Measurements from ENCODE around the gene SUGCT.

The SUGCT gene

GRCh38 chr7:40527723-40528122, 392.9 kb downstream of the SUGCT start:
- DNase-seq (ENCODE audit: low read depth), result no peak

GRCh38 chr7:40530292-40530691, 395.5 kb downstream of the SUGCT start:
- DNase-seq (ENCODE audit: low read depth), result no peak

- no peak for DNase-seq (ENCODE audit: low read depth)
These were observed 397.2 kb downstream of the SUGCT start for GRCh38 chr7:40531956-40532355.

- DNase-seq (ENCODE audit: low read depth), result no peak
These were observed 400.9 kb downstream of the SUGCT start for GRCh38 chr7:40535678-40536077.

- DNase-seq (ENCODE audit: low read depth), result no peak
These were observed 401.6 kb downstream of the SUGCT start for GRCh38 chr7:40536421-40536820.

GRCh38 chr7:40538281-40538680, 403.5 kb downstream of the SUGCT start:
- DNase-seq (ENCODE audit: low read depth), result no peak

GRCh38 chr7:40541336-40541735, 406.5 kb downstream of the SUGCT start:
- no peak for DNase-seq (ENCODE audit: low read depth)

- no peak for DNase-seq (ENCODE audit: low read depth)
These were observed 408.4 kb downstream of the SUGCT start for GRCh38 chr7:40542982-40543741.

GRCh38 chr7:40544221-40544723, 409.5 kb downstream of the SUGCT start:
- DNase-seq (ENCODE audit: low read depth), result no peak

- DNase-seq (ENCODE audit: low read depth), result no peak
These were observed 410.1 kb downstream of the SUGCT start for GRCh38 chr7:40544871-40545303.

- DNase-seq (ENCODE audit: low read depth), result no peak
These were observed 410.9 kb downstream of the SUGCT start for GRCh38 chr7:40545739-40546138.

- no peak for DNase-seq (ENCODE audit: low read depth)
These were observed 412.1 kb downstream of the SUGCT start for GRCh38 chr7:40546616-40547501.

- DNase-seq (ENCODE audit: low read depth), result no peak
These were observed 414.7 kb downstream of the SUGCT start for GRCh38 chr7:40549372-40550039.

- DNase-seq (ENCODE audit: low read depth), result no peak
These were observed 417.1 kb downstream of the SUGCT start for GRCh38 chr7:40551685-40552576.

GRCh38 chr7:40560672-40561071, 425.9 kb downstream of the SUGCT start:
- DNase-seq (ENCODE audit: low read depth), result no peak

- no peak for DNase-seq (ENCODE audit: low read depth)
These were observed 432.1 kb downstream of the SUGCT start for GRCh38 chr7:40566879-40567278.

GRCh38 chr7:40569326-40569725, 434.5 kb downstream of the SUGCT start:
- DNase-seq (ENCODE audit: low read depth), result no peak

- DNase-seq (ENCODE audit: low read depth), result no peak
These were observed 435.4 kb downstream of the SUGCT start for GRCh38 chr7:40570223-40570622.

- DNase-seq (ENCODE audit: low read depth), result no peak
These were observed 437.0 kb downstream of the SUGCT start for GRCh38 chr7:40571796-40572195.

GRCh38 chr7:40572810-40573465, 438.1 kb downstream of the SUGCT start:
- DNase-seq (ENCODE audit: low read depth), result no peak

- no peak for DNase-seq (ENCODE audit: low read depth)
These were observed 444.6 kb downstream of the SUGCT start for GRCh38 chr7:40579401-40579800.
